OCI-LY1 (cell line): ENCODE results near the gene CTDSPL.

ENCODE experiments used
- H2AFZ ChIP-seq: fragments of 200-600 bp; sonication (generic), shearing (Covaris generic); 2 replicates; pipeline ENCODE4 v1.6.0; 2014; ENCODE audit warnings: antibody characterized with exemption, mild to moderate bottlenecking, low read length
- H3F3A ChIP-seq: fragments of 200-600 bp; sonication (generic), shearing (Covaris generic); 2 replicates; pipeline ENCODE4 v1.6.0; 2014; ENCODE audit warnings: mild to moderate bottlenecking, antibody characterized with exemption, low read length, moderate library complexity; ENCODE audit not compliant: insufficient read depth
- H3K27ac ChIP-seq: fragments of 200-600 bp; sonication (generic); 2 replicates; pipeline ENCODE4 v1.5.1; 2014; ENCODE audit warnings: low read length, mixed run types, mild to moderate bottlenecking, low read depth; ENCODE audit not compliant: poor library complexity, severe bottlenecking
- H3K27me3 ChIP-seq: fragments of 200-600 bp; sonication (generic); 2 replicates; pipeline ENCODE4 v1.6.0; 2014; ENCODE audit warnings: antibody characterized with exemption, mild to moderate bottlenecking, low read length, moderate library complexity; ENCODE audit not compliant: insufficient read depth
- H3K36me3 ChIP-seq: fragments of 200-600 bp; sonication (generic); 2 replicates; pipeline ENCODE4 v1.6.1; 2014; ENCODE audit warnings: mild to moderate bottlenecking, antibody characterized with exemption, low read length, moderate library complexity, mixed read lengths; ENCODE audit not compliant: insufficient read depth
- H3K4me1 ChIP-seq: fragments of 200-600 bp; sonication (generic); 2 replicates; pipeline ENCODE4 v1.5.1; 2014; ENCODE audit warnings: mild to moderate bottlenecking, low read length, moderate library complexity; ENCODE audit not compliant: insufficient read depth, severe bottlenecking
- H3K4me2 ChIP-seq: fragments of 200-600 bp; sonication (generic), shearing (Covaris generic); 2 replicates; pipeline ENCODE4 v1.6.1; 2014; ENCODE audit warnings: low read length
- H3K4me3 ChIP-seq: fragments of 200-600 bp; sonication (generic); 2 replicates; pipeline ENCODE4 v1.5.1; 2014; ENCODE audit warnings: low read length, low read depth, mild to moderate bottlenecking, mixed read lengths; ENCODE audit not compliant: poor library complexity, severe bottlenecking
- H3K79me2 ChIP-seq: fragments of 200-600 bp; shearing (Covaris generic); 2 replicates; pipeline ENCODE4 v1.6.1; 2016; ENCODE audit warnings: mixed run types, low read length, mixed read lengths; ENCODE audit not compliant: insufficient read depth
- H3K9ac ChIP-seq: fragments of 200-600 bp; sonication (generic), shearing (Covaris generic); 2 replicates; pipeline ENCODE4 v1.6.1; 2014; ENCODE audit warnings: mild to moderate bottlenecking, low read length, mixed read lengths
- H3K9me2 ChIP-seq: fragments of 200-600 bp; sonication (generic), shearing (Covaris generic); 2 replicates; pipeline ENCODE4 v1.6.1; 2014; ENCODE audit warnings: low read depth, mild to moderate bottlenecking, low read length, mixed read lengths
- H3K9me3 ChIP-seq: fragments of 200-600 bp; shearing (Covaris generic); 2 replicates; pipeline ENCODE4 v1.6.1; 2014; ENCODE audit warnings: low read length, mixed read lengths
- H4K20me1 ChIP-seq: fragments of 200-600 bp; sonication (generic), shearing (Covaris generic); 2 replicates; pipeline ENCODE4 v1.6.0; 2016; ENCODE audit warnings: mild to moderate bottlenecking, low read length; ENCODE audit not compliant: insufficient read depth
- EZH2 ChIP-seq: fragments of 200-600 bp; sonication (generic), shearing (Covaris generic); IDR thresholded peaks from 2 replicates; pipeline ENCODE4 v1.8.0; 2017; ENCODE audit warnings: borderline replicate concordance, mixed run types, mild to moderate bottlenecking, antibody characterized with exemption, low read length, moderate library complexity, mixed read lengths
- TF ChIP-seq, protein P1 (sequence below): fragments of 200-600 bp; sonication (generic), shearing (Covaris generic); IDR thresholded peaks from 2 replicates; pipeline ENCODE4 v1.5.1; 2017; ENCODE audit warnings: mild to moderate bottlenecking, antibody characterized with exemption, low read length, moderate library complexity, mixed read lengths

Gene CTDSPL

DNA sequence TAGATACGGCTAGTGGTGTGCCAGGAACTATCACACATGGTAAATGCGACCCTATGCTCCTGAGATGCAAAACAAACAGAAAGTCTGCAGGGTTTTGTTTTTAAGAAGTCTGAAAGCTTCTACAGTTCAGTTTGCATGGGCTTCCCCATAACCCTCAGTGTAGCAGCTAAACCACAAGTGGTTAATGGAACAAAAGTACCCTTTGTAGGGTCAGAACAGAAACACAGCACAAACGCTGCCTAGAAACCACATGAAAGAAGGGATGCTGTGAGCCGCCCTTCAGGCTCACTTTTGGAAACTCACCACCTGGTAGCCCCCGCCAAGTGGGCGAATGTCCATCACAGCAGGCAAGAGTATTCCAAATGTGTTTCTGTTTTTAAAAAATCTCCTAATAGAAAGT is 46.2 kb downstream of the CTDSPL start:
- Histone ChIP-seq H3K9me2 (no peaks in the 10 kb centered on the region), H3K27me3 (no peaks in the 10 kb centered on the region), H3F3A (peaks cover 5% of the 10 kb centered on the region; the same call in 1 of the 2 replicates), H3K4me1 (peaks cover 96% of the 10 kb centered on the region), H3K79me2 (no peaks in the 10 kb centered on the region), H2AFZ (no peak overlapping the region), H3K9me3 (no peaks in the 10 kb centered on the region), H3K4me3 (peak overlapping the region; percentile 38), H3K4me2 (peak overlapping the region; percentile 59), H3K27ac (peak overlapping the region; percentile 98), H3K36me3 (no peaks in the 10 kb centered on the region), H4K20me1 (no peaks in the 10 kb centered on the region), H3K9ac (peak overlapping the region; percentile 70; the same call in 1 of the 2 replicates)
- no peak for TF ChIP-seq EZH2
- TF ChIP-seq, protein P1, sequence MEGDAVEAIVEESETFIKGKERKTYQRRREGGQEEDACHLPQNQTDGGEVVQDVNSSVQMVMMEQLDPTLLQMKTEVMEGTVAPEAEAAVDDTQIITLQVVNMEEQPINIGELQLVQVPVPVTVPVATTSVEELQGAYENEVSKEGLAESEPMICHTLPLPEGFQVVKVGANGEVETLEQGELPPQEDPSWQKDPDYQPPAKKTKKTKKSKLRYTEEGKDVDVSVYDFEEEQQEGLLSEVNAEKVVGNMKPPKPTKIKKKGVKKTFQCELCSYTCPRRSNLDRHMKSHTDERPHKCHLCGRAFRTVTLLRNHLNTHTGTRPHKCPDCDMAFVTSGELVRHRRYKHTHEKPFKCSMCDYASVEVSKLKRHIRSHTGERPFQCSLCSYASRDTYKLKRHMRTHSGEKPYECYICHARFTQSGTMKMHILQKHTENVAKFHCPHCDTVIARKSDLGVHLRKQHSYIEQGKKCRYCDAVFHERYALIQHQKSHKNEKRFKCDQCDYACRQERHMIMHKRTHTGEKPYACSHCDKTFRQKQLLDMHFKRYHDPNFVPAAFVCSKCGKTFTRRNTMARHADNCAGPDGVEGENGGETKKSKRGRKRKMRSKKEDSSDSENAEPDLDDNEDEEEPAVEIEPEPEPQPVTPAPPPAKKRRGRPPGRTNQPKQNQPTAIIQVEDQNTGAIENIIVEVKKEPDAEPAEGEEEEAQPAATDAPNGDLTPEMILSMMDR: no peak

DNA sequence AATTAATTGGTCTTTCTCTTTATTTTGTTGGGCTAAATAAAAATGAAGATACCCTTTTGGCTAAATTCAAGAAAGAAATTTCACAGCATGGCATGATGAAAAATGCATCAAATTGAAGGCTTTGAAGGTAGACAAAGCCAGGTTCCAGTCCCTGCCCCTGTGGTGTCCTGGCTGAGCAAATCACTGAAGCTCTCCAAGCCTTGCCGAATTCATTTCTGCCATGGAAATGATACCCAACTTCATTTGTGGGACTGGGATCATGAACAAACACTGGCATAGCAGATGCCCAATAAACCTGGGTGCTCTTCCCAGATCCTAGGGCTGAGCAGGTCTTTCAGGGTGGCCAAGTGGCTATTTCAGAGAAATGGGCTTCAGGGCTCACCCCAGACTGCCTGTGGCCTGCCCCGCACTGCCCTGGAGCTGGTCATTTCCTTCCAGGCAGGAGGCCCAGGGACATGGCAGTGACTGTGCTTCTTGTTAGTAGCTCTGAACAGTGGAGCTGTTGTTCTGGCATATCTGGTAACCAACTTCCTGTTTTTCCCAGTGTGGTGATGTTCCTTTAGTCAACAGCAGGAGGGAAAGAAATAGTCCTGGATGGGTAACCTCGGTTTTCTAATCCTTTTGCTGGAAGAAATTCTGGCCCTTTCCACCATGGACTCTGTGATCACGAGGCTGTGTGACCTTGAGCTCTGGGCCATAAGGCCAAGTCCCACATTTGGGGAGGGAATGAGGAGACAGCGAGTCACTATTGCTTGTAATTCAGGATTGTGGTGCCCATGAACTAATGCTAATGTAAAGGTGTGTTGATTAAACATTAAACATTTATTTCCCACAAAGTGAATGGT is 47.6 kb downstream of the CTDSPL start:
- Histone ChIP-seq H3K4me1 (peaks cover 83% of the 10 kb centered on the region), H3K79me2 (no peaks in the 10 kb centered on the region), H3K9me2 (no peaks in the 10 kb centered on the region), H3K4me3 (no peak overlapping the region), H3K9me3 (no peaks in the 10 kb centered on the region), H3K4me2 (peak overlapping the region; percentile 59; the same call in 1 of the 2 replicates), H3K36me3 (no peaks in the 10 kb centered on the region), H3K27me3 (no peaks in the 10 kb centered on the region), H3K27ac (peak overlapping the region; percentile 98), H4K20me1 (no peaks in the 10 kb centered on the region), H3K9ac (peak overlapping the region; percentile 8; the same call in 1 of the 2 replicates), H2AFZ (no peak overlapping the region), H3F3A (peaks cover 5% of the 10 kb centered on the region; the same call in 1 of the 2 replicates)
- TF ChIP-seq, protein P1: no peak
- TF ChIP-seq EZH2: no peak

DNA sequence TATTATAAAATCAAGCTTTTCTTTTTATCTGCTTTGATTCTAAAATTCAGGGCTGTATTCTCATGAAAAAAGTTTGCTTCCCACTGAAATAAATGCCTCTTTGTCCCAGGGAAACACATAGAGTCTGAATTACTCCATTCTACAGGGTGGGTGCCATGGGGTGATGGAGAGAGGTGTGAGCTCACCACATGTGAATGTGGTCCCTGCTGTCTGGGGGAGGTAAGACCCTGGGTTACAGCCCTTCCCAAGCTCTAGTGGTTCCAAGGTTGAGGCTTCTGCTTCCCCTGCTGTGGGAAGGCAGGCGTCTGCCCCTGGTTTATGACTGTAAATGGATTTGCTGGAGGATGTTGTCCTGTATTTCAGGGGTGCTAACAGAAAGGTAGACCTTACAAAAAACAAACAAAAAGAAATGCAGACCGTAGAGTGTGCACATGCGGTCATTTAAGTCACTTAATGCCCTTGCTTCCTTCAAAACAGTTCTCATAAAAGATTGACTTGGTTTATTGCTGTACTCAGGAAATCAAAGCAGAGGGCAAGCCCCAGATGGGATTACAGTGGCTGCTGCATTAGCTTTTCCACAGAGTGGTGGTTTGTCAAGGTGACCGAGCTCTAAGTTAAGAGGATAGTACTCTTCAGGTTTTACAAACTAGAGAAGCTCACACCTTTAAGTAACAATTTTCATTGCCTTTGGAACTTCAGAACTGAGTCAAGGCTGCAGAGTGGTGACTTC is 49.2 kb downstream of the CTDSPL start:
- Histone ChIP-seq H3K4me1 (peaks cover 67% of the 10 kb centered on the region), H3K9ac (no peak overlapping the region), H3K79me2 (no peaks in the 10 kb centered on the region), H3K27ac (peak overlapping the region; percentile 98), H3K4me3 (no peak overlapping the region), H4K20me1 (no peaks in the 10 kb centered on the region), H2AFZ (no peak overlapping the region), H3K36me3 (no peaks in the 10 kb centered on the region), H3K27me3 (no peaks in the 10 kb centered on the region), H3K4me2 (no peak overlapping the region), H3K9me3 (no peaks in the 10 kb centered on the region), H3F3A (peaks cover 5% of the 10 kb centered on the region; the same call in 1 of the 2 replicates), H3K9me2 (no peaks in the 10 kb centered on the region)
- TF ChIP-seq, protein P1: no peak
- no peak for TF ChIP-seq EZH2
